ENCODE data around the gene EBLN2. TPM values are rescaled to one million over a fixed set of nuclear protein-coding genes. Genes with fewer than 3 reads are reported as not detected.

EBLN2 gene
- total and polyA plus RNA-seq, 2 donors (not counting 3 experiments of a cell fraction or from before 2014, with no cell fraction given) = 2.5 to 7.3 TPM

DNA sequence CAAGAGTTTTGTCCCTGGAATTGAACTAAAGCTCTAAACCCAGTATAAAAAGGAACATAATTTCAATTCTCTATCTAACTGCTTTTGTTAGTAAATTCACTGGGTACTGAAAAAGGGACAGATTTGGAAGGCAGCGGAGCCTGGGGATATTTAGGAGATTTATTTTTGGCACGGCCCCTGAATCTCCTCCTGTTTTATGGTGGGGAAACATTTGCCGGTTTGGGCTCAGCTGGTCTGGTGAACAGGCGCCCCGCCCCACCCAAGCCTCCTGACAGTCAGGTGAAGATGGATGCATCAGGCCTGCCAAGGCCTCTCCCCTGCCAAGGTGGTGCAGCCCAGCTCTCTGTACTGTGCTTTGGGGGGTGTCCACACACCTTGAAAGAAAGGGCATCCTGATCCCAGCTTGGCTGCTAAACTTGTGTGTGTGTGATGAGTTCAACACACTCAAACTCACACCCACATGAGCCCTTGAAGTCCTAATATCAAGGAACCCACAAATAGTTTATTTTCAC lies 46.3 kb downstream of the EBLN2 start:
- no peak overlapping the region for H3K4me2 ChIP-seq (ENCODE audit: insufficient read depth, low read length)
- no peaks in the 10 kb centered on the region for H3K27me3 ChIP-seq (ENCODE audit: control insufficient read depth in 2 of 2, insufficient read depth in 2 of 2, low read length in 2 of 2)
- POLR2A ChIA-PET = no interaction called here
- dilution Hi-C loops (cut with MboI; ENCODE audit: extremely low pct_ligation_motif_present, low sequenced_read_pairs) (no loop called here), intact Hi-C loops (cut with micrococcal nuclease) (no loop called here)
- H4K20me1 ChIP-seq (replicated peaks; ENCODE audit: control insufficient read depth, extremely low read depth, insufficient read depth, low read length) = no peaks in the 10 kb centered on the region
- no peak overlapping the region for H3K27ac ChIP-seq (ENCODE audit: insufficient read depth, low read depth, low read length)
- no peaks in the 10 kb centered on the region for H3K9me1 ChIP-seq (replicated peaks; ENCODE audit: control insufficient read depth, extremely low read depth, insufficient read depth, low read length)
- no TSS peak for BruUV-seq (replicated peaks)
- H3K9me3 ChIP-seq (replicated peaks; ENCODE audit: control insufficient read depth, insufficient read depth, low read length) = no peaks in the 10 kb centered on the region
- no peak overlapping the region for H3K4me3 ChIP-seq (replicated peaks in 1 of 3; ENCODE audit: insufficient read depth in 1 of 3, low read depth in 1 of 3, low read length in 3 of 3)
- DNase-seq (ENCODE audit: low read depth, low spot score) = no peak
- no peak overlapping the region for H3K9ac ChIP-seq (replicated peaks; ENCODE audit: extremely low read depth, insufficient read depth, low read length)
- H2AFZ ChIP-seq (ENCODE audit: low read depth, low read length) = no peak overlapping the region
- H3K4me1 ChIP-seq (ENCODE audit: control insufficient read depth, extremely low read depth, insufficient read depth, low read length) = no peaks in the 10 kb centered on the region
- H3K36me3 ChIP-seq (ENCODE audit: control insufficient read depth in 2 of 2, extremely low read depth in 1 of 2, insufficient read depth in 2 of 2, low read length in 2 of 2) = no peaks in the 10 kb centered on the region
- CTCF ChIA-PET = no interaction called here
- TF ChIP-seq, protein P1, sequence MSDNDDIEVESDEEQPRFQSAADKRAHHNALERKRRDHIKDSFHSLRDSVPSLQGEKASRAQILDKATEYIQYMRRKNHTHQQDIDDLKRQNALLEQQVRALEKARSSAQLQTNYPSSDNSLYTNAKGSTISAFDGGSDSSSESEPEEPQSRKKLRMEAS (IDR thresholded peaks at IDR 0.05; ENCODE audit: insufficient read depth, insufficient read length) = no peak
- FAIRE-seq = no peak
- H3K79me2 ChIP-seq (ENCODE audit: control insufficient read depth, insufficient read depth, low read length) = no peaks in the 10 kb centered on the region

DNA sequence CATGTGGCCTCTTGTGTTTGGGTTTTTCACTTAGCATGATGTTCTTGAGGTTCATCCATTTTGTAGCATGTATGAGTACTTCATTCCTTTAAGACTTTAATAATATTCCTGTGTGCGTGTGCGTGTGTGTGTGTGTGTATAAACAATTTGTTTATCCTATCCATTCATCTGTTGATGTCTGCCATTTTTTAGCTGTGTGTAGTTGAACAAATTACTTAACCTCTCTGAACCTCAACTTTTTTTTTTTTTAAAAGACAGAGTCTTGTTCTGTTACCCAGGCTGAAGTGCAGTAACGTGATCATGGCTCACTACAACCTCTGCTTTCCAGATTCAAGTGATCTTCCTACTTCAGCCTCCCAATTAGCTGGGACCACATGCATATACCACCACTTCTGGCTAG lies 47.3 kb downstream of the EBLN2 start:
- Histone ChIP-seq H3K27me3 (ENCODE audit: control insufficient read depth in 2 of 2, insufficient read depth in 2 of 2, low read length in 2 of 2) (no peaks in the 10 kb centered on the region), H3K27ac (ENCODE audit: insufficient read depth, low read depth, low read length) (no peak overlapping the region), H3K79me2 (ENCODE audit: control insufficient read depth, insufficient read depth, low read length) (no peaks in the 10 kb centered on the region), H3K4me2 (ENCODE audit: insufficient read depth, low read length) (no peak overlapping the region), H3K9me3 (replicated peaks; ENCODE audit: control insufficient read depth, insufficient read depth, low read length) (no peaks in the 10 kb centered on the region), H3K36me3 (ENCODE audit: control insufficient read depth in 2 of 2, extremely low read depth in 1 of 2, insufficient read depth in 2 of 2, low read length in 2 of 2) (no peaks in the 10 kb centered on the region), H3K9me1 (replicated peaks; ENCODE audit: control insufficient read depth, extremely low read depth, insufficient read depth, low read length) (no peaks in the 10 kb centered on the region), H2AFZ (ENCODE audit: low read depth, low read length) (no peak overlapping the region), H3K4me1 (ENCODE audit: control insufficient read depth, extremely low read depth, insufficient read depth, low read length) (no peaks in the 10 kb centered on the region), H3K4me3 (replicated peaks in 1 of 3; ENCODE audit: insufficient read depth in 1 of 3, low read depth in 1 of 3, low read length in 3 of 3) (no peak overlapping the region), H4K20me1 (replicated peaks; ENCODE audit: control insufficient read depth, extremely low read depth, insufficient read depth, low read length) (no peaks in the 10 kb centered on the region), H3K9ac (replicated peaks; ENCODE audit: extremely low read depth, insufficient read depth, low read length) (no peak overlapping the region)
- CTCF ChIA-PET = no interaction called here
- POLR2A ChIA-PET = no interaction called here
- BruUV-seq (replicated peaks) = no TSS peak
- TF ChIP-seq, protein P1 (IDR thresholded peaks at IDR 0.05; ENCODE audit: insufficient read depth, insufficient read length) = no peak
- TF ChIP-seq POLR2A (IDR thresholded peaks at IDR 0.05; ENCODE audit: low read depth, low read length) (no peak), GATA2 (IDR thresholded peaks at IDR 0.05; ENCODE audit: insufficient read depth, insufficient read length, low read depth, low read length) (no peak), MYC (IDR thresholded peaks at IDR 0.05; ENCODE audit: low read depth, low read length) (no peak), EZH2 (IDR thresholded peaks at IDR 0.05; ENCODE audit: borderline replicate concordance, low read depth, low read length, severe bottlenecking) (no peak), JUN (IDR thresholded peaks at IDR 0.05; ENCODE audit: borderline replicate concordance, insufficient read depth, insufficient read length, low read depth) (no peak), FOS (IDR thresholded peaks at IDR 0.05; ENCODE audit: borderline replicate concordance, insufficient read depth, low read length) (no peak), POLR2AphosphoS5 (IDR thresholded peaks at IDR 0.05; ENCODE audit: insufficient read depth, low read depth, low read length) (no peak), CTCF (IDR thresholded peaks at IDR 0.05; ENCODE audit: extremely low read depth in 1 of 2, insufficient read depth in 1 of 2, low read depth in 1 of 2, low read length in 2 of 2) (no peak)
- FAIRE-seq (no peak), DNase-seq (ENCODE audit: low read depth, low spot score) (no peak)
- dilution Hi-C loops (cut with MboI; ENCODE audit: extremely low pct_ligation_motif_present, low sequenced_read_pairs) (no loop called here), intact Hi-C loops (cut with micrococcal nuclease) (no loop called here)
